HEK293 (cell line): ENCODE results near the gene TTC7B.
A peak's percentile ranks its signal among the peaks of the same experiment; 100 is the strongest.

Experiments used
- CTCF ChIA-PET: fragments of 350-600 bp; formaldehyde crosslinking; extraction: SDS; loops from one replicate; lab custom pipeline; 2021; ENCODE audit warnings: antibody characterized with exemption; lab: Yijun Ruan, JAX
- POLR2A ChIA-PET: fragments of 300-600 bp; formaldehyde crosslinking; extraction: SDS; loops from one replicate; lab custom pipeline; 2020; ENCODE audit warnings: antibody characterized with exemption, inconsistent platforms; lab: Yijun Ruan, JAX
- H3K27ac ChIP-seq: fragments of 200-500 bp; sonication (Bioruptor generic); 2 replicates; pipeline ENCODE4 v1.5.1; 2014; ENCODE audit warnings: low read depth, low read length, control low read depth, inconsistent platforms; ENCODE audit errors: extremely low read depth
- H3K36me3 ChIP-seq, 2 experiments: fragments of 200-500 bp in 1 of 2; sonication (Bioruptor generic) in 1 of 2; 1 replicate in 1 of 2; 2 replicates in 1 of 2; pipeline ENCODE4 v1.5.1; 2014 to 2017; ENCODE audit warnings: inconsistent platforms in 2 of 2, low read length in 2 of 2; ENCODE audit not compliant: control insufficient read depth in 2 of 2, insufficient read depth in 1 of 2
- H3K4me1 ChIP-seq: fragments of 200-500 bp; sonication (Bioruptor generic); 2 replicates; pipeline ENCODE4 v1.5.1; 2014; ENCODE audit warnings: mild to moderate bottlenecking, low read length, inconsistent platforms; ENCODE audit not compliant: control insufficient read depth, insufficient read depth
- H3K4me3 ChIP-seq: 2 replicates; pipeline ENCODE4 v1.5.1; 2011; ENCODE audit warnings: low read depth, mild to moderate bottlenecking, control low read depth, low read length, moderate library complexity
- H3K9me3 ChIP-seq: fragments of 200-500 bp; sonication (Bioruptor generic); 2 replicates; pipeline ENCODE4 v1.5.1; 2014; ENCODE audit warnings: low read depth, low read length, inconsistent platforms; ENCODE audit not compliant: control insufficient read depth, insufficient read depth
- EGR2 ChIP-seq: fragments of 450-650 bp; formaldehyde crosslinking; IDR thresholded peaks from 2 replicates; pipeline ENCODE4 v1.5.1; 2016; ENCODE audit warnings: low read depth, missing biosample characterization, missing genetic modification characterization
- GLI4 ChIP-seq: fragments of 450-650 bp; formaldehyde crosslinking; IDR thresholded peaks from 2 replicates; pipeline ENCODE4 v1.5.1; 2016; ENCODE audit warnings: missing biosample characterization, missing genetic modification characterization
- ZBTB17 ChIP-seq: fragments of 450-650 bp; formaldehyde crosslinking; IDR thresholded peaks from 2 replicates; pipeline ENCODE4 v1.5.1; 2016; ENCODE audit warnings: missing biosample characterization, missing genetic modification characterization
- ZBTB20 ChIP-seq: fragments of 450-650 bp; formaldehyde crosslinking; IDR thresholded peaks from 2 replicates; pipeline ENCODE4 v1.5.1; 2016; ENCODE audit warnings: missing biosample characterization, missing genetic modification characterization
- ZFHX2 ChIP-seq: fragments of 450-650 bp; formaldehyde crosslinking; conservative IDR thresholded peaks from 2 replicates; pipeline ENCODE4 v1.5.1; 2016; ENCODE audit warnings: missing biosample characterization, missing genetic modification characterization
- ZNF174 ChIP-seq: fragments of 450-650 bp; formaldehyde crosslinking; IDR thresholded peaks from 2 replicates; pipeline ENCODE4 v1.5.0; 2017; ENCODE audit warnings: missing biosample characterization, mild to moderate bottlenecking, missing genetic modification characterization
- ZNF341 ChIP-seq: fragments of 450-650 bp; formaldehyde crosslinking; IDR thresholded peaks from 2 replicates; pipeline ENCODE4; 2016; ENCODE audit warnings: low read depth, missing biosample characterization, missing genetic modification characterization
- ZNF362 ChIP-seq: fragments of 450-650 bp; formaldehyde crosslinking; IDR thresholded peaks from 2 replicates; pipeline ENCODE4 v1.5.1; 2016; ENCODE audit warnings: missing biosample characterization, missing genetic modification characterization
- ZNF366 ChIP-seq: fragments of 450-650 bp; formaldehyde crosslinking; conservative IDR thresholded peaks from 2 replicates; pipeline ENCODE4 v1.5.1; 2016; ENCODE audit warnings: missing biosample characterization, missing genetic modification characterization
- ZNF37A ChIP-seq: fragments of 450-650 bp; IDR thresholded peaks from 2 replicates; pipeline ENCODE4 v1.5.1; 2018; ENCODE audit warnings: missing biosample characterization, missing genetic modification characterization
- ZNF449 ChIP-seq: fragments of 450-650 bp; formaldehyde crosslinking; IDR thresholded peaks from 2 replicates; pipeline ENCODE4 v1.5.1; 2017; ENCODE audit warnings: missing biosample characterization, mild to moderate bottlenecking, missing genetic modification characterization, moderate library complexity
- ZNF501 ChIP-seq: fragments of 450-650 bp; formaldehyde crosslinking; IDR thresholded peaks from 2 replicates; pipeline ENCODE4 v1.5.1; 2016; ENCODE audit warnings: missing biosample characterization, missing genetic modification characterization
- ZNF600 ChIP-seq: fragments of 450-650 bp; formaldehyde crosslinking; IDR thresholded peaks from 2 replicates; pipeline ENCODE4 v1.5.1; 2016; ENCODE audit warnings: missing biosample characterization, missing genetic modification characterization
- ZNF670 ChIP-seq: fragments of 450-650 bp; formaldehyde crosslinking; IDR thresholded peaks from 2 replicates; pipeline ENCODE4 v1.5.1; 2016; ENCODE audit warnings: missing biosample characterization, missing genetic modification characterization, low read depth
- ZNF707 ChIP-seq: fragments of 450-650 bp; formaldehyde crosslinking; IDR thresholded peaks from 2 replicates; pipeline ENCODE4 v1.5.1; 2016; ENCODE audit warnings: missing biosample characterization, missing genetic modification characterization
- ZNF747 ChIP-seq: fragments of 450-650 bp; formaldehyde crosslinking; IDR thresholded peaks from 2 replicates; pipeline ENCODE4 v1.5.1; 2016; ENCODE audit warnings: missing biosample characterization, missing genetic modification characterization
- ZNF830 ChIP-seq: fragments of 450-650 bp; IDR thresholded peaks from 2 replicates; pipeline ENCODE4 v1.5.0; 2018; ENCODE audit warnings: missing biosample characterization, missing genetic modification characterization, low read depth, mild to moderate bottlenecking, moderate library complexity
- TF ChIP-seq, protein P1 (sequence below): fragments of 450-650 bp; formaldehyde crosslinking; IDR thresholded peaks from 2 replicates; pipeline ENCODE4 v1.5.1; 2017; ENCODE audit warnings: missing biosample characterization, missing genetic modification characterization

Gene TTC7B

GRCh38 chr14:90538716-90539495 lies 277.3 kb downstream of the TTC7B start:
- Histone ChIP-seq H3K36me3 (peaks cover 0 to 11% of the 10 kb centered on the region in 2 experiments; a peak in 1 of 3 replicates), H3K4me3 (no peak overlapping the region), H3K4me1 (no peaks in the 10 kb centered on the region), H3K27ac (no peak overlapping the region), H3K9me3 (no peaks in the 10 kb centered on the region)
- POLR2A ChIA-PET: no interaction called here
- TF ChIP-seq EGR2 (tag by site-specific recombination) (peak; percentile 73), ZFHX2 (tag by site-specific recombination) (peak; percentile 52), ZNF600 (tag by site-specific recombination) (no peak), ZNF670 (tag by site-specific recombination) (no peak)
- TF ChIP-seq, all 188 proteins: peak for 2
- CTCF ChIA-PET: no interaction called here

DNA sequence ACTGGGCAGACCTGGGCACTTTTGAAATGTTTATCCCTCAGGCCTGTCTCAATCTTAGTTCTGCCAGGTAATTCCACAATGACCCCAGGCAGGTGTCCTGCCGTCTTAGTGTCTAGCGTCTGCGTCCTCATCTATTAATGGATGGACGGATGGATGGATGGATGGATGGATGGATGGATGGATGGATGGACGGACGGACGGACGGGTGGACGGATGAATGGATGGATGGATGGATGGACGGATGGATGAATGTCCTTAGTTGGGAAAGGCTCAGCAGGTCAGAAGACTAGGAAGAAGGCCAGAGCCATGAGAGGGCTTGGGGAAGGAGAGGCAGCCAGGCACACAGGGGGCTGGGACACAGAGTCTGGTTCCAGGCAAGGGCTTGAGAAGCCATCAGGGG lies 278.1 kb downstream of the TTC7B start:
- Histone ChIP-seq H3K4me1 (no peaks in the 10 kb centered on the region), H3K27ac (no peak overlapping the region), H3K4me3 (no peak overlapping the region), H3K36me3 (peaks cover 0 to 11% of the 10 kb centered on the region in 2 experiments; a peak in 1 of 3 replicates), H3K9me3 (no peaks in the 10 kb centered on the region)
- POLR2A ChIA-PET: no interaction called here
- TF ChIP-seq ZNF501 (tag by site-specific recombination): no peak
- peak; percentile 29; the same call in 1 of the 2 replicates for TF ChIP-seq ZBTB17
- TF ChIP-seq ZNF366 (tag by site-specific recombination): peak; percentile 98
- CTCF ChIA-PET: no interaction called here

DNA sequence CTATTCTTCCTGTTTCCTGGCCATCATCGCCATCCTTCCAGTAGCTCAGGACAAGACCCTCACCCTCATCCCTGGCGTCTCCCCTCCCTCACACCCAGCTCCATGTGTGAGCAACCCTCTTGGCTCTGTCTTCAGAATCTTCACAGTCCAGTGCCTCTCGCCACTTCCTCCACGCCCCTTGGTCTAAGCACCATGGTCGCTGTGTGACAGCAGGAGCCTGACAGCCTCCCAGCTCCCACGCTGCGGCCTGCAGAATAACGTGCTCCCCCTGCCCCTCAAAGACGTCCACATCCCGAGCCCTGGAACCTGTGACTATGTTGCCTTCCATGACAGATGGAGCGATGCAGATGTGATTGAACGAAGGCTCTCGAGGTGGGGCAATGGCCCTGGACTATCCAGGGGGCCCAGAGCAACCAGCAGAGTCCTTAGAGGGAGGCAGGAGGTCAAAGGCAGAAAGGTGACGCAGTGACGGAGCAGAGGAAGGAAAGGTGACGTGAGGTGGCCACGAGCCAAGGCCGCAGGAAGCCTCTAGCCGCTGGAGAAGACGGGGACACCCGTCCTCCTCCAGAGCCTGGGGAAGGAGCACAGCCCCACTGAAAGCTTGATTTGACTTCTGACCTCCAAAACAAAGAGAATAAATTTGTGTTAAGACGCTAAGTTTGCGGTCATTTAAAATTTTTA lies 279.6 kb downstream of the TTC7B start:
- POLR2A ChIA-PET: no interaction called here
- H3K4me1 ChIP-seq: no peaks in the 10 kb centered on the region
- no peak for TF ChIP-seq ZNF449 (tag by site-specific recombination)
- no peak for TF ChIP-seq GLI4 (tag by site-specific recombination)
- no peak for TF ChIP-seq ZNF362
- no peak for TF ChIP-seq ZNF341 (tag by site-specific recombination)
- TF ChIP-seq, protein P1, sequence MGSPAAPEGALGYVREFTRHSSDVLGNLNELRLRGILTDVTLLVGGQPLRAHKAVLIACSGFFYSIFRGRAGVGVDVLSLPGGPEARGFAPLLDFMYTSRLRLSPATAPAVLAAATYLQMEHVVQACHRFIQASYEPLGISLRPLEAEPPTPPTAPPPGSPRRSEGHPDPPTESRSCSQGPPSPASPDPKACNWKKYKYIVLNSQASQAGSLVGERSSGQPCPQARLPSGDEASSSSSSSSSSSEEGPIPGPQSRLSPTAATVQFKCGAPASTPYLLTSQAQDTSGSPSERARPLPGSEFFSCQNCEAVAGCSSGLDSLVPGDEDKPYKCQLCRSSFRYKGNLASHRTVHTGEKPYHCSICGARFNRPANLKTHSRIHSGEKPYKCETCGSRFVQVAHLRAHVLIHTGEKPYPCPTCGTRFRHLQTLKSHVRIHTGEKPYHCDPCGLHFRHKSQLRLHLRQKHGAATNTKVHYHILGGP (tag by site-specific recombination): no peak
- TF ChIP-seq ZNF747 (tag by site-specific recombination): no peak
- no peak for TF ChIP-seq ZNF707 (tag by site-specific recombination)
- TF ChIP-seq ZBTB17: no peak
- TF ChIP-seq ZNF830 (tag by site-specific recombination): no peak
- no peak for TF ChIP-seq ZBTB20 (tag by site-specific recombination)
- no peak for TF ChIP-seq ZNF174 (tag by site-specific recombination)
- TF ChIP-seq ZNF37A (tag by site-specific recombination): no peak
- no peaks in the 10 kb centered on the region for H3K9me3 ChIP-seq
- H3K4me3 ChIP-seq: no peak overlapping the region
- peaks cover 0 to 11% of the 10 kb centered on the region in 2 experiments; a peak in 1 of 3 replicates for H3K36me3 ChIP-seq
- CTCF ChIA-PET: interaction anchor here (0.6 to 0.8 kb wide), 2 partner anchors 9 to 129 kb away, joined by 3 read pairs; no protein-coding TSS in a partner anchor
- H3K27ac ChIP-seq: no peak overlapping the region
